SK-N-DZ (cell line): ENCODE data around the gene WNT2B.

ENCODE experiments used
- DNase-seq: peaks from one replicate; pipeline ENCODE4 v3.0.0-alpha.2; 2015; ENCODE audit warnings: low spot score

The WNT2B gene

DNA sequence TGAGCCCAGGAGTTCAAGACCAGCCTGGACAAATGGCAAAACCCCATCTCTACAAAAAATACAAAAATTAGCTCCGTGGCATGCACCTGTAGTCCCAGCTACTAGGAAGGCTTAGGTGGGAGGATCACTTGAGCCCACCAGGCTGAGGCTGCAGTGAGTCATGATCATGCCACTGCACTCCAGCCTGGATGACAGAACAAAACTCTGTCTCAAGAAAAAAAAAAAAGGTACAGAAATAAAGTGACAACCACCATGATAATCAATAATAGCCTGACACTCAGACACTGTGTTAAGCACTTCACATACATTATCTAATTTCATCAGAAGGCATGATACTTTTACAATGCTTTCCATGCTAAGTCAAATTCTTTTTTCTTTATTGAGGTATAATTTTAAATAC is 57.0 kb downstream of the WNT2B start:
- DNase-seq = no peak

- no peak for DNase-seq
These were observed 66.5 kb downstream of the WNT2B start for GRCh38 chr1:112575154-112575804.

DNA sequence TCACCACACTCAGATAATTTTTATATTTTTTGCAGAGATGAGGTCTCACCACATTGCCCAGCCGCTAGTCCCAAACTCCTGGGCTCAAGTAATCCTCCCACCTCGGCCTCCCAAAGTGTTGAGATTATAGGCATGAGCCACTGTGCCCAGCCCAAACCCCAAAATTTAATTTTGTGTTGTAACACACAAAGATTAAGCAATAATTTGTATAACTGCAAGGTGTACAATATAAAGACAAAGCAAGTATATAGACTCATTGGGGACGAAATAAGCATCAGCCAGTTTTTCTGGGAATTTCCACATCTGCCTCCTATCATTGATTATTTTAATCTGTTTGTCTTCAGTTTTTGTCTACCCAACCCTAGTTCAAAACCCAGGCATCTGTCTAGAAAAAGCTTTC is 67.5 kb downstream of the WNT2B start:
- DNase-seq = no peak
